ENCODE results near the gene S100A2.
A peak's percentile ranks its signal among the peaks of the same experiment; 100 is the strongest.

S100A2 gene

GRCh38 chr1:153543736-153544135 is 21.9 kb downstream of the S100A2 start:
- no peak for DNase-seq

- DNase-seq, result no peak
These were observed 22.5 kb downstream of the S100A2 start for GRCh38 chr1:153542956-153543711.

GRCh38 chr1:153541641-153542590 is 23.7 kb downstream of the S100A2 start:
- no peak for DNase-seq

- DNase-seq, result peak; percentile 74
These were observed 25.0 kb downstream of the S100A2 start, which contains the start of gene S100A5 for GRCh38 chr1:153540394-153541361. Gene S100A5 (minus strand): TSS chr1:153540934. CDS start chr1:153540191, 743 bp downstream.

GRCh38 chr1:153539395-153540093 is 26.1 kb downstream of the S100A2 start:
- DNase-seq, result no peak

GRCh38 chr1:153538315-153538821 is 27.3 kb downstream of the S100A2 start:
- DNase-seq, result no peak

- no peak for DNase-seq
These were observed 28.3 kb downstream of the S100A2 start for GRCh38 chr1:153537376-153537730.

GRCh38 chr1:153536671-153537375 is 28.8 kb downstream of the S100A2 start:
- no peak for DNase-seq

GRCh38 chr1:153536012-153536670 is 29.5 kb downstream of the S100A2 start:
- peak; percentile 66 for DNase-seq

GRCh38 chr1:153535242-153536011 is 30.2 kb downstream of the S100A2 start, which contains the start of gene S100A6:
Gene S100A6 (minus strand): TSS chr1:153535991. CDS start chr1:153535339, 652 bp downstream.
- DNase-seq, result peak; percentile 30

- no peak for DNase-seq
These were observed 30.8 kb downstream of the S100A2 start for GRCh38 chr1:153534925-153535241.

GRCh38 chr1:153534226-153534924 is 31.3 kb downstream of the S100A2 start:
- DNase-seq, result no peak

- no peak for DNase-seq
These were observed 31.9 kb downstream of the S100A2 start for GRCh38 chr1:153533689-153534201.

- DNase-seq, result peak; percentile 53
These were observed 32.7 kb downstream of the S100A2 start for GRCh38 chr1:153532769-153533599.

GRCh38 chr1:153532181-153532580 is 33.5 kb downstream of the S100A2 start:
- no peak for DNase-seq

- DNase-seq, result no peak
These were observed 34.0 kb downstream of the S100A2 start for GRCh38 chr1:153531638-153532037.

GRCh38 chr1:153527683-153528040 is 38.0 kb downstream of the S100A2 start:
- DNase-seq, result no peak
